AG09319 (cell line): ENCODE data around the gene ZDHHC11B.

Experiments used
- DNase-seq: peaks from one replicate; pipeline ENCODE4 v3.0.0-alpha.2; 2010; ENCODE audit warnings: low read depth; ENCODE audit errors: extremely low read depth
- CTCF ChIP-seq: IDR thresholded peaks from 2 replicates; pipeline ENCODE4 v1.5.1; 2011; ENCODE audit warnings: low read depth, mild to moderate bottlenecking, inconsistent platforms, low read length, moderate library complexity

ZDHHC11B gene

GRCh38 chr5:761059-761771 is 23.3 kb downstream of the ZDHHC11B start:
- no peak for TF ChIP-seq CTCF
- no peak for DNase-seq

DNA sequence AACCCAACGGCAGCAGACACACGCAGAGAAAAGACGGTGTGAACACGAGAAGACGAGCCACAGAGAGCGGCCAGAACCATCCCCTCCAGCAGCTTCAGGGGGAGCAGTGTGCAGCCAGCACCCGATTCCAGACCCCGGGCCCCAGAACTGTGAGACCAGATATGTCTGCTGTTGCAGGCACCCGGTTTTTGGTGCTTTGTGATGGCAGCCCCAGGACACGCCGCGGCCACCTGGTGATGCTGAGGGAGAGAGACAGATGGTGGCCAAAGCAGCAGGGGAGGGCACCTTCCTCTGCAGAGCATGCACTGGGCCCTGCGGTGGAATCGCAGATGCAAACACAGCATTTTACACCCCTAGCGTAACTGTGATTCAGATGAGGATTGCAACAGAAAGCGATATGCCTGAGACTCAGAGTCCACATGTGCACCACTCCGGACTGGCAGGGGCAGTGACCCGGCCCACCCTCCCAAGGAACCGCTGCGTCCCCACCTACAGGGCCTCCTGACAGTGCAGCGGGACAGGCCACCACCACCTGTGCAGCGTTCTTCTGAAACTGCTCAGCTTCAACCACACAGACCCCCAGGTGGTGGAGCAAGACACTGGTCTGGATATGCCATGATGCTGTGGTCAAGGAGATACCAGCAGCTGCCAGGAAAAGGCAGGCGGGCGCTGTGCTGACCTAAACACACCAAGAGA is 24.0 kb downstream of the ZDHHC11B start:
- TF ChIP-seq CTCF, result no peak
- DNase-seq, result no peak

DNA sequence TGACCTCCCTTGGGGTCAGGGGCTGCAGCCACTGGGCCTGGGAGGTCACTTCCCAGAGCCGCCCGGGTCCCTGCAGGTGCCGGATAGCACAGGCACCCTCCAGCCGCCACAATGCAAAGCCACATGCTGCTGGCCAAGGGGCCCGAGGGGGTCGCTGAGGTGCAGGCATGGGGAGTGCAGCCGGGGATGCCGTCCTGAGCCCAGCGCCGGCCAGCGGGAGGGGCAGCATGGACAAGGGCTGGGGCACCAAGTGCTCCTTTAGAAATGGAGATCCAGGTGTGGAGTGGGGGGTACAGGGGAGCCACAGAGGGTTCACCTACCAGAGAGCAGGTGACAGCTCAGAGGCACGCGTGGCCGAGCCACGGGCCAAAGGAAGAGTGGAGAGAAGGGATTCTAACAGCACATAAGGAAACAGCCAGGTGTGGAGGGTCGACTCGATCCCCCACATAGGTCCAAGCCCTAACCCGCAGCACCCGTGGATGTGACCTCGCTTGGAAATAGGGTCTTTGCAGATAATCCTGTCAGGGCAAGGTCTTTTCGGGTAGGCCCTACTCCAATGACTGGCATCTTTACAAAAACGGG is 24.7 kb downstream of the ZDHHC11B start:
- no peak for TF ChIP-seq CTCF
- DNase-seq, result no peak

- DNase-seq, result no peak
- no peak for TF ChIP-seq CTCF
Observed at GRCh38 chr5:759111-759751, 25.3 kb downstream of the ZDHHC11B start.

DNA sequence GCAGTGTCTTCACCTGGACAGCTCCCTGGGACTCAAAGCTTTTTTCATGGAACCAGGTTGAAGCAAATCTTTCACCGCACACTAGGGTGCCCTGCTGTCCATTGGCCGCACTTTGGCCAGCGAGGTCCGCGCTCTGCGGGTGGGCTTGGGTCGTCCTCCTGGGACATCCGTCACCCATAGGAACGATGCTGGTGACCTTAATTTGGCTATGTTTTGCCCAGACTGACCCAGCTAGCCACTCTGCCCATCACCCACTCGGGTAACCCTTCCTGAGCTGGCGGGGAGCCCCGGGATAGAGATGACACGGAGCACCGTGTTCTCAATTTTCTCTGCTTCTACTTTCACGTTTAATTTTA is 25.9 kb downstream of the ZDHHC11B start:
- TF ChIP-seq CTCF, result no peak
- no peak for DNase-seq

- no peak for DNase-seq
Observed at GRCh38 chr5:757931-758697, 26.4 kb downstream of the ZDHHC11B start.

More at GRCh38 chr5:757931-758697, 26.4 kb downstream of the ZDHHC11B start:
- TF ChIP-seq CTCF, result no peak
